ENCODE data around the gene STAT2.

DNA sequence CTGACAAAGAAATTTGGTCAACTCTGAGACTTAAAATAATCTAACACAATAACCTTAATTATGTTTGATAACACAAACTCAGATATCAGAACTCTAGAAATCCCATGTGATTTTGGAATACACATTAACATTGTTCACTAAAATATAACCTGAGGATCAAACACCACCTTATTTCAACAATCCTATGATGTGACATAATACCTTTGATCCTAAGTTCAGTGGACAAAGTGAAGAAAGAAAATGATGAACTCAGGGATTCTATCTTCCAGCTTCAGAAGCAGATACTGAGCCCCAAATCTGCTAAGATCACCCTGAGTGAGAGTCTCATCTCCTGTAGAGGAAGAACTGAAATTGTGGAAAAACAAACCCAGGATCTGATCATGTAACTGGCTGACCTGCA is 38.4 kb upstream of the STAT2 start:
- TF ChIP-seq, protein P1, sequence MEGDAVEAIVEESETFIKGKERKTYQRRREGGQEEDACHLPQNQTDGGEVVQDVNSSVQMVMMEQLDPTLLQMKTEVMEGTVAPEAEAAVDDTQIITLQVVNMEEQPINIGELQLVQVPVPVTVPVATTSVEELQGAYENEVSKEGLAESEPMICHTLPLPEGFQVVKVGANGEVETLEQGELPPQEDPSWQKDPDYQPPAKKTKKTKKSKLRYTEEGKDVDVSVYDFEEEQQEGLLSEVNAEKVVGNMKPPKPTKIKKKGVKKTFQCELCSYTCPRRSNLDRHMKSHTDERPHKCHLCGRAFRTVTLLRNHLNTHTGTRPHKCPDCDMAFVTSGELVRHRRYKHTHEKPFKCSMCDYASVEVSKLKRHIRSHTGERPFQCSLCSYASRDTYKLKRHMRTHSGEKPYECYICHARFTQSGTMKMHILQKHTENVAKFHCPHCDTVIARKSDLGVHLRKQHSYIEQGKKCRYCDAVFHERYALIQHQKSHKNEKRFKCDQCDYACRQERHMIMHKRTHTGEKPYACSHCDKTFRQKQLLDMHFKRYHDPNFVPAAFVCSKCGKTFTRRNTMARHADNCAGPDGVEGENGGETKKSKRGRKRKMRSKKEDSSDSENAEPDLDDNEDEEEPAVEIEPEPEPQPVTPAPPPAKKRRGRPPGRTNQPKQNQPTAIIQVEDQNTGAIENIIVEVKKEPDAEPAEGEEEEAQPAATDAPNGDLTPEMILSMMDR (IDR thresholded peaks at IDR 0.05 in 4 of 5, conservative IDR thresholded peaks at IDR 0.05 in 1 of 5), result no peak
- TF ChIP-seq POLR2A (IDR thresholded peaks at IDR 0.05), result no peak

All from gastrocnemius medialis (tissue), 4 donors.